Pancreas (tissue), 10 donors: ENCODE results near the gene RNASEL. TPM values are rescaled to one million over a fixed set of nuclear protein-coding genes. Genes with fewer than 3 reads are reported as not detected.

Source experiments
- ATAC-seq, 4 donors: fragments of 200-7000 bp; cut with Tn5 transposase; one replicate each; pipeline versions ENCODE4 v1.8.0 to v1.9.1; 2020; ENCODE audit warnings: mild to moderate bottlenecking in 4 of 4, moderate library complexity in 4 of 4
- DNase-seq, 6 donors: peaks; one replicate each; pipeline ENCODE4 v3.0.0-alpha.2; 2020
- FAIRE-seq: peaks from 2 replicates; lab custom pipeline; 2012; peaks lifted over from hg19 to GRCh38; lab: Jason Lieb, UNC
- H3K27ac ChIP-seq, 4 donors: fragments of 200-600 bp; sonication (generic); 1 replicate in 3 of 4; 2 replicates in 1 of 4; pipeline versions ENCODE4 v1.5.0 to v1.8.0; 2020
- H3K27me3 ChIP-seq, 4 donors: fragments of 200-600 bp; one replicate each; pipeline ENCODE4 v1.8.0; 2021
- H3K36me3 ChIP-seq, 3 donors: fragments of 200-600 bp; sonication (generic) in 1 of 3; one replicate each; pipeline versions ENCODE4 v1.5.0 to v1.8.0; 2020 to 2021
- H3K4me1 ChIP-seq, 3 donors: fragments of 200-600 bp; one replicate each; pipeline ENCODE4 v1.8.0; 2021
- H3K4me3 ChIP-seq, 4 donors: fragments of 200-600 bp; sonication (generic) in 2 of 4; one replicate each; pipeline versions ENCODE4 v1.5.0 to v1.8.0; 2020 to 2021
- H3K9me3 ChIP-seq, 4 donors: fragments of 200-600 bp; one replicate each; pipeline ENCODE4 v1.8.0; 2021
- WGBS, 2 donors: extraction: QIAGEN DNeasy Blood & Tissue Kit; methylation state at CpG; one replicate each; pipeline ENCODE4 v1.1.7; 2013; 5-methylcytosine and 5-hydroxymethylcytosine counted together
- intact Hi-C, 3 donors: fragments of 100-400 bp; cut with DNase I; formaldehyde crosslinking; loops; one replicate each; pipeline versions ENCODE4 v1.11.1 to v1.14.2; 2022
- polyA plus RNA-seq, 2 donors: library from polyadenylated mRNA; stranded (reverse); fragments of 200-250 nt; gene quantifications; one replicate each; pipeline ENCODE4 v1.2.3, GENCODE V29; 2013
- total RNA-seq, 6 donors: library from RNA; stranded (reverse); fragmentation: NEBNext Ultra II Directional in 4 of 6; extraction: Animal tissue kit (Norgen Biotek cat#: 25700) in 4 of 6; gene quantifications; one replicate each; pipeline versions ENCODE4 v1.2.1 to v1.2.4, GENCODE V29; 2021 to 2023
- TF ChIP-seq, protein P1 (sequence below), 4 donors: fragments of 200-600 bp; sonication (generic) in 3 of 4; IDR thresholded peaks; one replicate each; pipeline versions ENCODE4 v1.5.0 to v1.8.0; 2021; ENCODE audit warnings: antibody characterized with exemption in 4 of 4
- donor health status: healthy with polysubstance abuse.
- donor health status: DM: no; HTN: no; CAD: no; lungs with moderate emphysema.
- donor health status: DM: no; HTN: no; CAD: no.
- donor health status: control.
- donor health status: control.
- donor health status: Bipolar disorder and iron deficiency.
- donor health status: DM: yes; HTN: yes; CAD: no.
- donor health status: DM: no; HTN: no; CAD: no.
- donor health status: DM: no; HTN: no; CAD: no.
- donor health status: DM: yes; HTN: yes; CAD: no.

RNASEL gene
- total and polyA plus RNA-seq, 8 donors = 1.1 to 7.0 (median 2.7) TPM

DNA sequence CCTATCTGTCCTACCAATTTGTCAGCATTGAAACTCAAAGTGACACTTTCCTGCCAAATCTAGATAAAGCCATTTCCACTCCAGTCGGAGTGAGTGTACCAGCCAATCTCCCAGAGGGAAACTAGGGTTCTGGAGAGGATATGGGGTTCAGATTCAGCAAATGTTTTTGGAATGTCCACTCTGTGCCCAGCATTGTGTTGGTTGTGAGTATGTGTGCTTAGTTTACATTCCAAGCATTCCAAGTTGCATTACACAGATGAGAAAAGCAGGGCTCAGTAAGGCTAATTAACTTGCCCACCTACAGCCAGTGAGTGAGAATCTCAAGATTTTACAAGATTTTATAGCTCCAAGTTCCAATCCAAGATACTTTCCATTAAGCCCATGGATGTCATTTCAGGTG is 41.5 kb upstream of the RNASEL start:
- no peaks in the 10 kb centered on the region for H3K36me3 ChIP-seq
- H3K27me3 ChIP-seq = no peaks in the 10 kb centered on the region
- peaks cover 0 to 4% (median 0%) of the 10 kb centered on the region in 3 donors for H3K4me1 ChIP-seq
- H3K4me3 ChIP-seq = no peak overlapping the region
- TF ChIP-seq, protein P1, sequence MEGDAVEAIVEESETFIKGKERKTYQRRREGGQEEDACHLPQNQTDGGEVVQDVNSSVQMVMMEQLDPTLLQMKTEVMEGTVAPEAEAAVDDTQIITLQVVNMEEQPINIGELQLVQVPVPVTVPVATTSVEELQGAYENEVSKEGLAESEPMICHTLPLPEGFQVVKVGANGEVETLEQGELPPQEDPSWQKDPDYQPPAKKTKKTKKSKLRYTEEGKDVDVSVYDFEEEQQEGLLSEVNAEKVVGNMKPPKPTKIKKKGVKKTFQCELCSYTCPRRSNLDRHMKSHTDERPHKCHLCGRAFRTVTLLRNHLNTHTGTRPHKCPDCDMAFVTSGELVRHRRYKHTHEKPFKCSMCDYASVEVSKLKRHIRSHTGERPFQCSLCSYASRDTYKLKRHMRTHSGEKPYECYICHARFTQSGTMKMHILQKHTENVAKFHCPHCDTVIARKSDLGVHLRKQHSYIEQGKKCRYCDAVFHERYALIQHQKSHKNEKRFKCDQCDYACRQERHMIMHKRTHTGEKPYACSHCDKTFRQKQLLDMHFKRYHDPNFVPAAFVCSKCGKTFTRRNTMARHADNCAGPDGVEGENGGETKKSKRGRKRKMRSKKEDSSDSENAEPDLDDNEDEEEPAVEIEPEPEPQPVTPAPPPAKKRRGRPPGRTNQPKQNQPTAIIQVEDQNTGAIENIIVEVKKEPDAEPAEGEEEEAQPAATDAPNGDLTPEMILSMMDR (IDR thresholded peaks at IDR 0.05) = no peak
- WGBS, 2 donors = 40 to 58% methylated on average over 1 of the region's 1 CpG
- no peak for FAIRE-seq
- no peaks in the 10 kb centered on the region for H3K9me3 ChIP-seq
- intact Hi-C loops = no loop called here
- no peak overlapping the region for H3K27ac ChIP-seq
- no peak for DNase-seq
- ATAC-seq = no peak

DNA sequence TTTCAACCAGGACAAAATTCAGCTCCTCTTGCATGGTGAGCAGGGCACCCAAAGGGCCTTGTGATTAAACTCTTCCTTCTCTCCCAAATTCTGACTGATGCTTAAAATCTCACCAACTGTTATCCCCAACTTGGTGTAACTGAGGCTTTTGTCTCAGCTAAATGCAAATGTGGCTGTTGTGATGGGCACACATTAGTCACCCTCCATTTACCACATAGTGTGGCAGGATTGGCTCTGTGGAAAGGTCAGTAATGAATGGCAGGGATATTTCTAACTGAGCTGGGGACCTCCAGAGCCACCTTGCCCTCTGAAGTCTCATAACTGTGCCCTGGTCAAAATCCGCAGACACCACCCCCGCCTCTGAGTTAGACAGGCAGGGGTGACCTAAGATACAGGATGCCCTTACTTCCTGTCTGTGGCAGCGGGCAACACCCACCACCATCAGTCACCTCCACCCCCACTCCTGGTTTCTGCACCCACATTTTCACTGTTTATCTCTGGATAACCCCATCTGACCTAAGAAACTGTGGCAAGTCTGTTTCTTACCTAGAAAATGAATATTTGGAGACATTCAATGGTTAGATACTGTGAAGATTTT is 40.5 kb upstream of the RNASEL start:
- Histone ChIP-seq H3K27ac (no peak overlapping the region), H3K27me3 (no peaks in the 10 kb centered on the region), H3K4me1 (peaks cover 0 to 4% (median 0%) of the 10 kb centered on the region in 3 donors), H3K4me3 (no peak overlapping the region), H3K36me3 (no peaks in the 10 kb centered on the region), H3K9me3 (no peaks in the 10 kb centered on the region)
- ATAC-seq (no peak), DNase-seq (no peak), FAIRE-seq (no peak)
- intact Hi-C loops = no loop called here
- WGBS, 2 donors = 86 to 93% methylated on average over 3 of the region's 3 CpGs
- TF ChIP-seq, protein P1 (IDR thresholded peaks at IDR 0.05) = no peak

DNA sequence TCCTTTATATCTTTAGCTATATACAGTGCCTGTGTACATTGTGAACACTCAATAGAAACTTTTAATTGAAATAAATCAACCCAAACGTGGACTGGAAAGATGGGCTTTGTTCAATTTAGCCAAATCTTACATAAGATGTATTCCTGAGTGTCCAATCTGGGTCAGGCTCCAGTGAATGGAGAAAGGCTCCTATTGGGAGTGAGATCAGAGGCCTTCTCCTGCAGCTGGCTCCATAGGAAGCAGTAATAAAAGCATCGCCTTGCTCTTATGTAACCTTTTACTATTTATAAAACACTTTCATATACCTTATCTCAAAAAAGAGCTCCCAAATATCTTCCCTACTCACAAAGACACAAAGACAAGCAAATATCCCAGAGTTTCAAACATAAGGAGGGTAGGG is 40.0 kb upstream of the RNASEL start:
- no peak overlapping the region for H3K27ac ChIP-seq
- H3K36me3 ChIP-seq = no peaks in the 10 kb centered on the region
- TF ChIP-seq, protein P1 (IDR thresholded peaks at IDR 0.05) = no peak
- ATAC-seq (no peak), DNase-seq (no peak), FAIRE-seq (no peak)
- no peaks in the 10 kb centered on the region for H3K9me3 ChIP-seq
- peaks cover 0 to 4% (median 0%) of the 10 kb centered on the region in 3 donors for H3K4me1 ChIP-seq
- no peak overlapping the region for H3K4me3 ChIP-seq
- intact Hi-C loops = no loop called here
- 66 to 76% methylated on average over 2 of the region's 2 CpGs for WGBS, 2 donors
- no peaks in the 10 kb centered on the region for H3K27me3 ChIP-seq

DNA sequence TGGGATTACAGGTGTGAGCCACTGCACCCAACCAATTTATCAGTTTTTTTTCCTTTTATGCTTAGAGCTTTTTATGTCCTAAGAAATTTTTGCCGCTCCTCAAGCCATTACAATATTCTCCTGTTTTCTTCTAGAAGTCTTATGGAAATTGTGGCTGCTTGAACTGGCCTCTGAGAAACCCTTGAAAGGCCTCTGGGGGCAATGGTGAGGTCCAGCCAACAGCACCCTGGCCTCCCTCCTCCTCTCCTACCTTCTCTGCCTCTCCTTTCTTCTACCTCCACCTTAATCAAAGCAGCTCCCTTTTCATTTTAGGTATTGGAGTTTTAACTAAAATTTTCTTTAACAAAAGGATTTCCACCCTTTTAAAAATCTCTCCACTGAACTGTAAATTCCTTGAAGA is 39.6 kb upstream of the RNASEL start:
- Histone ChIP-seq H3K27ac (no peak overlapping the region), H3K36me3 (no peaks in the 10 kb centered on the region), H3K4me1 (peaks cover 0 to 4% (median 0%) of the 10 kb centered on the region in 3 donors), H3K27me3 (no peaks in the 10 kb centered on the region), H3K4me3 (no peak overlapping the region), H3K9me3 (no peaks in the 10 kb centered on the region)
- TF ChIP-seq, protein P1 (IDR thresholded peaks at IDR 0.05) = no peak
- DNase-seq = no peak
- FAIRE-seq = no peak
- WGBS, 2 donors = 93 to 97% methylated on average over 1 of the region's 1 CpG
- intact Hi-C loops = no loop called here
- no peak for ATAC-seq

DNA sequence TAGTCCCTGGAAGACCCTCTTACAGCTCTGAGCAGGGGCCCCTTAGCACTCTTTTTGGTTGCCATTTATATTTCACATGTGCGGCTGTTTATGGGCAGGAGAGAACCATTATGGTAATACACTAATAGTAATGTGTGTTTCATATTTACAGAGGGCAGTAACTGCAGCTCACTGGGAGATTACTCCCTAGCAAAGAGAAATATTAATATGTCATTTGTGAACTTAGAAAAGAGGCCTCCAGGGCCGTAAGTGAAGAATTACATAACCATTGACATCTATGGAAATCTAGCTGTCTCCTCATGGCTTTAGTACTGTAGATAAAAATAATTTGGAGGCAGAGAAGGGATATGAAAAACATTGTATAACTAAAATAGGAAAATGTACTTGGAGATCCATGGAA is 38.6 kb upstream of the RNASEL start:
- FAIRE-seq = no peak

More for the DNA sequence above, 38.6 kb upstream of the RNASEL start:
- no peak for DNase-seq
- ATAC-seq = no peak
- peaks cover 0 to 4% (median 0%) of the 10 kb centered on the region in 3 donors for H3K4me1 ChIP-seq
- intact Hi-C loops = no loop called here
- WGBS, 2 donors = 77 to 84% methylated on average over 2 of the region's 2 CpGs
- no peaks in the 10 kb centered on the region for H3K27me3 ChIP-seq
- TF ChIP-seq, protein P1 (IDR thresholded peaks at IDR 0.05) = no peak
- H3K27ac ChIP-seq = no peak overlapping the region
- H3K36me3 ChIP-seq = no peaks in the 10 kb centered on the region
- no peak overlapping the region for H3K4me3 ChIP-seq
- no peaks in the 10 kb centered on the region for H3K9me3 ChIP-seq
